ENCODE measurements around the gene SESN1.
"Not testable (repeated sequence)": the region's sequence is repeated elsewhere in the genome, so short reads cannot be mapped to it uniquely, and the experiment has no call there.

Gene SESN1

GRCh38 chr6:109000289-109000688 lies 94.4 kb downstream of the SESN1 start:
- no peak for DNase-seq (ENCODE audit: low read depth)

- DNase-seq (ENCODE audit: low read depth): no peak
Measured at GRCh38 chr6:108999428-108999827, 95.2 kb downstream of the SESN1 start.

GRCh38 chr6:108998485-108998884 lies 96.2 kb downstream of the SESN1 start:
- no peak for DNase-seq (ENCODE audit: low read depth)

- no peak for DNase-seq (ENCODE audit: low read depth)
Measured at GRCh38 chr6:108996208-108996607, 98.4 kb downstream of the SESN1 start.

- DNase-seq (ENCODE audit: low read depth): no peak
Measured at GRCh38 chr6:108995296-108995695, 99.3 kb downstream of the SESN1 start.

- DNase-seq (ENCODE audit: low read depth): no peak
Measured at GRCh38 chr6:108993876-108994275, 100.8 kb downstream of the SESN1 start.

GRCh38 chr6:108989700-108990099 lies 104.9 kb downstream of the SESN1 start:
- no peak for DNase-seq (ENCODE audit: low read depth)

GRCh38 chr6:108988765-108989164 lies 105.9 kb downstream of the SESN1 start:
- DNase-seq (ENCODE audit: low read depth): no peak

GRCh38 chr6:108988296-108988695 lies 106.3 kb downstream of the SESN1 start:
- no peak for DNase-seq (ENCODE audit: low read depth)

- no peak for DNase-seq (ENCODE audit: low read depth)
Measured at GRCh38 chr6:108987156-108987555, 107.5 kb downstream of the SESN1 start.

GRCh38 chr6:108985301-108985700 lies 109.3 kb downstream of the SESN1 start:
- no peak for DNase-seq (ENCODE audit: low read depth)

GRCh38 chr6:108983151-108983550 lies 111.5 kb downstream of the SESN1 start:
- no peak for DNase-seq (ENCODE audit: low read depth)

GRCh38 chr6:108982154-108983113 lies 112.2 kb downstream of the SESN1 start:
- no peak for DNase-seq (ENCODE audit: low read depth)

GRCh38 chr6:108978638-108979037 lies 116.0 kb downstream of the SESN1 start:
- not testable (repeated sequence) for DNase-seq (ENCODE audit: low read depth)

GRCh38 chr6:108974201-108974600 lies 120.4 kb downstream of the SESN1 start:
- DNase-seq (ENCODE audit: low read depth): no peak

GRCh38 chr6:108969776-108970175 lies 124.9 kb downstream of the SESN1 start:
- DNase-seq (ENCODE audit: low read depth): no peak

GRCh38 chr6:108968325-108969316 lies 126.0 kb downstream of the SESN1 start:
- no peak for DNase-seq (ENCODE audit: low read depth)

GRCh38 chr6:108966855-108967755 lies 127.5 kb downstream of the SESN1 start:
- no peak for DNase-seq (ENCODE audit: low read depth)

- DNase-seq (ENCODE audit: low read depth): no peak
Measured at GRCh38 chr6:108966251-108966650, 128.4 kb downstream of the SESN1 start.

- DNase-seq (ENCODE audit: low read depth): no peak
Measured at GRCh38 chr6:108961985-108962384, 132.7 kb downstream of the SESN1 start.

GRCh38 chr6:108961077-108961476 lies 133.6 kb downstream of the SESN1 start:
- no peak for DNase-seq (ENCODE audit: low read depth)

- DNase-seq (ENCODE audit: low read depth): no peak
Measured at GRCh38 chr6:108960601-108961000, 134.0 kb downstream of the SESN1 start.

All from activated T-cell treated with anti-CD3 and anti-CD28 coated beads for 24 hours (primary cell).